Stimulated activated CD4-positive, alpha-beta T cell treated with anti-CD3 and anti-CD28 coated beads, Interleukin-2, amount 100 ng/mL, for 48 hours (primary cell): Measurements from ENCODE around the gene UQCRC2.
"Not testable (repeated sequence)": the region's sequence is repeated elsewhere in the genome, so short reads cannot be mapped to it uniquely, and the experiment has no call there.

Experiments
- DNase-seq, 2 donors: peaks; one replicate each; pipeline ENCODE4 v3.0.0-alpha.2; 2020

UQCRC2 gene

DNA sequence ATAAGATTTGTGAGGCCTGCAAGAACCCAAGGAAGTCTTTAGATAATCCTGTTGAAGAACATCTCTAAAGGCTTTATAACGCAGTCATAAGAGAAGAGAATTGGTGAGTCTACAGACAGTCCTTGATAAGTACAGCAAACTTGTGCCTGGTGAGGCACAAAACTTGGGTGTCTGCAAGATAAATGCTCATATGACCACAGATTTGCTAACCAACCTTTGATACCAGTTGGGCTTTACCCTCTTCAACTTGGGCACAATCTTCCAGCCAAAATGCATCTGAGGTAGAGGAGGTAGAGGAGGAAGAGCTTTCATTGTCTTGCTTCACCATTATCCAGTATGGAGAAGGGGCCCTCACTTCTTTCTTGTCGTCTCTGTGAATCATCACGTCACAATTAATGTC lies 30.9 kb downstream of the UQCRC2 start:
- DNase-seq, result no peak

- DNase-seq, result no peak
Measured at GRCh38 chr16:21985524-21985923, 32.4 kb downstream of the UQCRC2 start.

DNA sequence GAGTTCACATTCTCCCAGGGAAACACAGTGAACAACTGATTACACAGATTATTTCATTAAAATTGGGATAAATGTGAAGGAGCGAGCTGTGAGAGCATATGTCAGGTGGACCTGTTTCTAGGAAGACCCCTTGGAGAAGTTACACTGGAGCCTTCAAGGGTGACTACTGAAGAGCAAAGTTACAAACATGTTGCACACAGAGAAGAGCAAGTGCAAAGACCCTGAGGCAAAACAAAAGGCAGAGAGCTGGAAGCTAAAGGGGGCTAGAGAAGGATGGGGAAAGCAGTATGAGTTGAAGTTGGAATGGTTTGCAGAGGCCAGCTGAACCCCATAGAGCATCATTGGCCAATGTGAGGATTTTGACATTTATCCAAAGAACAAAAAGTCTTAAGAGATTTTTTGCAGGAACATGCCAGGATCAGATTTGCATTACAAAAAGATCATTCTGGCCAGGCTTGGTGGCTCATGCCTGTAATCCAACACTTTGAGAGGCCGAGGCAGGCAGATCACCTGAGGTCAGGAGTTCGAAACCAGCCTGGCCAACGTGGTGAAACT lies 33.6 kb downstream of the UQCRC2 start:
- no peak for DNase-seq

- DNase-seq, result no peak
Measured at GRCh38 chr16:21987498-21987897, 34.3 kb downstream of the UQCRC2 start.

DNA sequence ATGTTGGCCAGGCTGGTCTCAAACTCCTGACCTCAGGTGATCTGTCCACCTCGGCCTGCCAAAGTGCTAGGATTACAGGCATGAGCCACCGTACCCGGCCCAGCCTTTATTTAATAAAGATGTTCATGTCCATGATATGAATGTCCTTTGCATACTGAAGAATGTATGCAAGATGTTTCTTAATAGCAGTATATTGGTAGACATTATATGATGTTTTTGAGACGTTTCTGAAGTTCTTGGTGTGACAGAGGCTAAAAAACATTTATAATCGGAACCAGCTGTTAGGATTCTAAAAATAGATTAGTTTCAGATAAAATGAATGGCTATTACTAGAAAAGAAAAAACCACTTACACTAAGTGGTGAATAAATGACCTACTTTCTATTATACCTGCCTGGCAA lies 36.0 kb downstream of the UQCRC2 start:
- DNase-seq, result no peak

GRCh38 chr16:21989751-21990150 lies 36.6 kb downstream of the UQCRC2 start:
- no peak for DNase-seq

- no peak for DNase-seq
Measured at GRCh38 chr16:21990381-21990944, 37.3 kb downstream of the UQCRC2 start.

DNA sequence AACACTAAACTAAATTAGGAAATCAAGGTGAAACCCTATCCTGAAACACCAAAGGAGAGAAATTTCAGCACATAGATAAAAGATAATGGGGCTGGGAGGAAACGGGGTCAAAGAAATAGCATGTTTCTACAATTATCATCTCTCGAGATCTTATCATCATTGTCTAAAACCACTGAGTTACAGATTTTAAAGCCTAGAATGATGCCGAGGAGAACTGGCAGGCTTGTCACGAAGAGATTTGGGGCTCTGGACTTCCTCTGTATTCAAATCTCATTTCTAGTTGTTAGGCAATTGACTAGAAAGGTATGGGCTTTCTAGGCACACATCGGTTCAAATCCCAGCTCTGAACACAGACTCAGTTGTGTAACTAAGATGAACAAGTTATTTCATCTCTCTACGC lies 38.5 kb downstream of the UQCRC2 start:
- no peak for DNase-seq

- DNase-seq, result no peak
Measured at GRCh38 chr16:21994856-21995465, 41.8 kb downstream of the UQCRC2 start.

DNA sequence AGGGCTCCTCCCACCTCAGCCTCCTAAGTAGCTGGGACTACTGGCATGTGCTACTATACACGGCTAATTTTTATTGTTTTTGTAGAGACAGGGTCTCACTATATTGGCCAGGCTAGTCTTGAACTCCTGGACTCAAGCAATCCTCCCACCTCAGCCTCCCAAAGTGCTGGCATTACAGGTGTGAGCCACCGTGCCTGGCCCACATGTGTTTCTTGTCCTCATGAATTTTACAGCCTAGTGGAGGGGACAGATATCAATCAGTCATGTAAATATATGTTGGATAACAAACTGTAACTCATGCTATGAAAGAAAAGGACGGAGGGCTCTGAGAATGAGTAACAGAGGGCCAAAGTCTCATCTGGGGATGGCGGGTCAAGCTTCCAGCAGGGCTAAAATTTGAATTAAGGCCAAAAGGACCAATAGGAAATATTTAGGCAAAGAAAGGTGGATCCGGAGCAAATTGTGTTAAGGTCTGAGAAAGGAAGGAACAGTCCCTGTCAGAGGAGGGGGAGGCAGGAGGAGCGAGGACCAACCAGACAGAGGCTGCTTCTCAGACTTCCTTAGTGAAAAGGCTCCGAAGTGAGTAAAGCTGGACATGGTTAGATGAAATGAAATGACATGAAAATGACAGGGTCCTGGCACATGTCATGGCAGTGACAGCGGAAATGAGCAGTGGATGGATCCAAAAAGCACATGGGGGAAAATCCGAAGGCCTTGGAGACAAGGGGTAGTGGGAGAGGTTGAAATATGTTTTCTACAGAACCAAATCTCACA lies 43.9 kb downstream of the UQCRC2 start:
- no peak for DNase-seq

GRCh38 chr16:21997697-21998480 lies 44.7 kb downstream of the UQCRC2 start:
- no peak for DNase-seq

DNA sequence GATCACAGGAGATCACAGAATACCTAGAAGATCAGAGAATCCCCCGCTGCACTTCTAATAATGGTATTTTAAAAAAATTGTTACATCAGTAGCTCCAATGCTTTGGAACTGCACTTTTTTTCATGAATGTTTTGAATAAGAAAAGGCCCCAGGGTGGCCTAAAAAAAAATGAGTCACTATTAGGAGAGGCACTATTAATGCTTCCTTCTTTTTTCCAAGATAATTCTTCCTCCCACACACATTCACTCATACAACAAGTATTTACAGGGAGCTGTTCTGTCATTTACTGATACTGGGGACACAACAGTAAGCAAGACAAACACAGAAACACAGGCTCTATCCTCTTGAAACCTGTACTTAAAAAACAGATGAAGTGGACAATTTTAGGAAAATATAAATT lies 48.4 kb downstream of the UQCRC2 start:
- DNase-seq, result no peak

- DNase-seq, result not testable (repeated sequence)
Measured at GRCh38 chr16:22002047-22002446, 48.9 kb downstream of the UQCRC2 start.

GRCh38 chr16:22003195-22003594 lies 50.0 kb downstream of the UQCRC2 start:
- no peak for DNase-seq

GRCh38 chr16:22004341-22004740 lies 51.2 kb downstream of the UQCRC2 start:
- DNase-seq, result no peak

- no peak for DNase-seq
Measured at GRCh38 chr16:22005746-22006145, 52.6 kb downstream of the UQCRC2 start.

GRCh38 chr16:22006636-22007035 lies 53.5 kb downstream of the UQCRC2 start:
- DNase-seq, result no peak

DNA sequence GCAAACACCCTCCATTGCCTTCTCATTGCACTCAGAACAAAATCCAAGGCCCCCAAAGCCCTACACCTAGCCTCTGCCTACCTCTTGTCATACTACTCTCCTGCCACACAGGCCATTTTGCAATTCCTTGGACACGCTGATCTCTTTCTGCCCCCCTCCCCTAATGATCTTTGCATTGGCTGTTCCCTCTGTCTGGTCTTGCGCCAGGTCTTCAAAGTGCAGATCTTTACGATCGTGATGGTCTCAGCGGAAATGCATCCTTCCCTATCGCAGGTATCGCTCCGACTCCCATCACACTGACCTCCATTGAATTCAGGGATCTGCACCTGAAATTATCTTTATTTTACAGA lies 54.0 kb downstream of the UQCRC2 start:
- DNase-seq, result no peak

DNA sequence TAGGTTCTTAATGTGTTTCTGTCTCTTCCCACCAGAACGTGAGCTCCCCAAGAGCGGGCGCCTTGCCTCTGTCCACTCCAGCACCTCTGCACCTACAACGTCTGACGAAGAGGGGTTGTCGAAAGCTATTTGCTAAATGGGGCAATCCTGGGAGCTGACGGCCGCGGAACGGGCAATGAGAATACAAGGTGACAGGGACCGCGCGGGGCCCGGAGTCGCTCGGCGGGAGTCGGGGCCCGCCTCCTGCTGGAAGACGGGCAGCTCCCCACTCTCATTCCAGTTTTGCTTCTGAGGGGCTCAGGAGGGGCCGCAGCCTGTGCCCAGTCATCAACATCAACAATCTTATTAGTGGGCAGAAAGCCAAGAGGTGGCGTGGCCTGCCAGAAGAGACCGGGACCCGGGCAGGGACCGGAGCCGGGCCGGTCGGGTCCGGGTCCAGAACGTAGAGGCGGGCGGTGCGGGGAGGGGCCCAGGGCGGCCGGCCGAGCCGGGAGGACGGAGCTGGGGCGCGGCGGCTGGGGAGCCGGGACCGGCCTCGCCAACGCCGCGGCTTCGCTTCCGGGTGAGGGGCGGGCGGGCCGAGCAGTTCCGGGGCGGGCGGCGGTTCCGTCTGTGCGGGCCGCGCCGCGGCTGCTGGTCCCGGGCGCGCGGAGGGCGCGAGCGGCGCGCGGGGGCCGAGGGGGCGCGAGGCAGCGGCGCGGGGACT lies 54.5 kb downstream of the UQCRC2 start, which contains the start of gene MOSMO:
MOSMO (plus strand) TSS at position 603 of the 706 bp plus-strand sequence. CDS start 191 bp downstream, outside the sequence.
- peak; percentile 63 to 69 for DNase-seq

GRCh38 chr16:22008215-22009059 lies 55.3 kb downstream of the UQCRC2 start:
- DNase-seq, result peak; percentile 8 to 33

- no peak for DNase-seq
Measured at GRCh38 chr16:22010902-22011301, 57.7 kb downstream of the UQCRC2 start.

- no peak for DNase-seq
Measured at GRCh38 chr16:22012241-22012640, 59.1 kb downstream of the UQCRC2 start.
